GM12872 (cell line): ENCODE results near the gene ABCG4.
A peak's percentile ranks its signal among the peaks of the same experiment; 100 is the strongest.

Experiments
- CTCF ChIP-seq: IDR thresholded peaks from 3 replicates; pipeline ENCODE4 v1.5.1; 2011; ENCODE audit warnings: low read depth, mild to moderate bottlenecking, low read length, moderate library complexity; ENCODE audit not compliant: insufficient read depth

Gene ABCG4

GRCh38 chr11:119202554-119202953, 53.7 kb downstream of the ABCG4 start:
- no peak for TF ChIP-seq CTCF

- no peak for TF ChIP-seq CTCF
Measured at GRCh38 chr11:119204066-119204465, 55.2 kb downstream of the ABCG4 start.

- TF ChIP-seq CTCF, result no peak
Measured at GRCh38 chr11:119205080-119205479, 56.2 kb downstream of the ABCG4 start.

- TF ChIP-seq CTCF, result peak; percentile 85
Measured at GRCh38 chr11:119205574-119206510, 57.0 kb downstream of the ABCG4 start, which contains the start of gene CBL. TSS of gene CBL (plus strand) at chr11:119206339. CDS start at chr11:119206418, 79 bp downstream.

GRCh38 chr11:119206511-119207414, 57.9 kb downstream of the ABCG4 start:
- TF ChIP-seq CTCF, result no peak

GRCh38 chr11:119207415-119207960, 58.6 kb downstream of the ABCG4 start:
- no peak for TF ChIP-seq CTCF

GRCh38 chr11:119209186-119209585, 60.3 kb downstream of the ABCG4 start:
- TF ChIP-seq CTCF, result no peak
